Mucosa of rectum (tissue), 2 donors: ENCODE data around the gene C10orf105.

Experiments used
- H3K27ac ChIP-seq, 2 donors: one replicate each; pipeline ENCODE4 v1.7.0; 2013; ENCODE audit warnings: inconsistent platforms in 2 of 2, low read depth in 2 of 2, low read length in 2 of 2
- H3K27me3 ChIP-seq, 2 donors: one replicate each; pipeline ENCODE4 v1.7.0; 2013; ENCODE audit warnings: low read length in 2 of 2; ENCODE audit not compliant: control insufficient read depth in 2 of 2, insufficient read depth in 2 of 2
- H3K36me3 ChIP-seq, 2 donors: one replicate each; pipeline ENCODE4 v1.7.0; 2013; ENCODE audit warnings: low read length in 2 of 2; ENCODE audit not compliant: control insufficient read depth in 2 of 2, insufficient read depth in 2 of 2
- H3K4me1 ChIP-seq, 2 donors: one replicate each; pipeline ENCODE4 v1.7.0; 2013; ENCODE audit warnings: low read length in 2 of 2, mild to moderate bottlenecking in 1 of 2; ENCODE audit not compliant: control insufficient read depth in 2 of 2, insufficient read depth in 2 of 2
- H3K4me3 ChIP-seq, 2 donors: one replicate each; pipeline ENCODE4 v1.7.0; 2013; ENCODE audit warnings: low read length in 2 of 2
- H3K9ac ChIP-seq, 2 donors: one replicate each; pipeline ENCODE4 v1.7.0; 2013; ENCODE audit warnings: low read length in 2 of 2, low read depth in 1 of 2, mild to moderate bottlenecking in 1 of 2
- H3K9me3 ChIP-seq, 2 donors: one replicate each; pipeline ENCODE4 v1.7.0; 2013; ENCODE audit warnings: low read length in 2 of 2; ENCODE audit not compliant: control insufficient read depth in 2 of 2
- donor health status: healthy.
- donor health status: Normal muscosa, but diverticular disease.

The C10orf105 gene

DNA sequence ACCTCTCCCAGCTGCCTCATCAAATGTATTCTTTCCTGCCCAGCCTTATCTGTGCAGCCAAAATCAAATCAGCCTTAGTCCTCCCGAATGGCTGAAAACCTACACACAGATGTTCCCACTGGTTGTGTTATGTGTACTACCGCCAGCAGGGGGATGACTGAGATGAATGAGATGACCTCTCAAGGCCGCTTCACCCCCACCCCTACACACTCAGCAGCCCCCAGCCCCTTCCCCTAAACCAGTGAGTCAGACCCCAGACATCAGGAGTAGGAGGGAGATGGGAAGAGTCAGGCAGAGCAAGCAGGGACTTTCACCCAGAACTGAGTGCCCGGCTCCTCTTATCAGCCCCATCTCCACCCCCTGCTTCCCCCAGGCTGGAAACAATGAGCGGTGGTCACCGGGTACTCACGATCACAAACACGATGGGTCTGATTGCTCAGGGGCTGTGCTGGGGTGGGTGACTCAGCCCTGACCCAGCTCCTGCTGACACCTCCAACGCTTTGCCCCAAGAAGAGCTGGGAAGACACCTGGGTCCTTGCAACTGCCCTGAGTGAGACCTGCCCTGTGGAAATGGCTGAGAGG is 6.5 kb upstream of the C10orf105 start:
- Histone ChIP-seq H3K4me3 (no peak overlapping the region), H3K9ac (peak overlapping the region; percentile 5 to 29), H3K27me3 (no peaks in the 10 kb centered on the region), H3K36me3 (no peaks in the 10 kb centered on the region), H3K4me1 (peaks cover 44% of the 10 kb centered on the region in 2 donors), H3K27ac (peak overlapping the region; percentile 95 to 98), H3K9me3 (no peaks in the 10 kb centered on the region)

DNA sequence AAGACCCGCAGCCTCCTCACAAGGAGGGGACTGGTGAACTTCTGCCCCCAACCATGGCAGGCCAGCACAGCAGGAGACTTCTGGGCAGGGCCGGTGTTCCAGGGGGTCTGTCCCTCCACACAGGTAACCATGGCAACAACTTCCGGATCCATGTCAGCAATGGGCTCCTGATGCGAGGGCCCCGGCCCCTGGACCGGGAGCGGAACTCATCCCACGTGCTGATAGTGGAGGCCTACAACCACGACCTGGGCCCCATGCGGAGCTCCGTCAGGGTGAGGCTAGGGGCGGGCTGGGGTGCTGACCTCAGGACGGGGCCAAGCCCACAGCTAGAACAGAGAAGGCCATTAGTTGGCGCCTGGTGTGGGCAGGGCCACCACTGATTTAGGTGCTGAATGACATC is 5.7 kb upstream of the C10orf105 start:
- Histone ChIP-seq H3K9me3 (no peaks in the 10 kb centered on the region), H3K27ac (peak overlapping the region in 1 of 2 donors; percentile 98), H3K4me1 (peaks cover 40% of the 10 kb centered on the region in 2 donors)

DNA sequence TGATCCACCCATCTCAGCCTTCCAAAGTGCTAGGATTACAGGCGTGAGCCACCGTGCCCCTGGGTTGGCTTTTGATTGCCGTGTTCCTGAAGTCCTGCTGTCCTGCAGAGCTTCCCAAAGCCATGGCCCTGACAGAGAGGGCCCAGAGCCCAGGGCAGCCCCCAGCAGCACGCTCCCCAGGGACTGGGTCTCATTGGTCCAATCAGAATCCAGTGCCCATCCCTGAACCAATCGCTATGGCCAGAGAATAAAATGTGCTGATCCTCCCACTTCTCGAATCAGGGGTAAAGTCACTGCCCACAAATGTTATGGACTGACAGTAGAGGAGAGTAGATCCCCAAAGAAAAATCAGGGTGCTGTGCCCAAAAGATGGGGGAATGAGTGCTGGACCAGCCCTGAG is 5.0 kb upstream of the C10orf105 start:
- H3K4me3 ChIP-seq = no peak overlapping the region
- no peak overlapping the region for H3K9ac ChIP-seq
- H3K36me3 ChIP-seq = no peaks in the 10 kb centered on the region
- H3K27ac ChIP-seq = no peak overlapping the region
- H3K9me3 ChIP-seq = no peaks in the 10 kb centered on the region
- H3K4me1 ChIP-seq = peaks cover 37 to 38% of the 10 kb centered on the region in 2 donors
- no peaks in the 10 kb centered on the region for H3K27me3 ChIP-seq

More for the DNA sequence above, 5.7 kb upstream of the C10orf105 start:
- H3K36me3 ChIP-seq = no peaks in the 10 kb centered on the region
- H3K4me3 ChIP-seq = no peak overlapping the region
- no peaks in the 10 kb centered on the region for H3K27me3 ChIP-seq
- H3K9ac ChIP-seq = no peak overlapping the region

DNA sequence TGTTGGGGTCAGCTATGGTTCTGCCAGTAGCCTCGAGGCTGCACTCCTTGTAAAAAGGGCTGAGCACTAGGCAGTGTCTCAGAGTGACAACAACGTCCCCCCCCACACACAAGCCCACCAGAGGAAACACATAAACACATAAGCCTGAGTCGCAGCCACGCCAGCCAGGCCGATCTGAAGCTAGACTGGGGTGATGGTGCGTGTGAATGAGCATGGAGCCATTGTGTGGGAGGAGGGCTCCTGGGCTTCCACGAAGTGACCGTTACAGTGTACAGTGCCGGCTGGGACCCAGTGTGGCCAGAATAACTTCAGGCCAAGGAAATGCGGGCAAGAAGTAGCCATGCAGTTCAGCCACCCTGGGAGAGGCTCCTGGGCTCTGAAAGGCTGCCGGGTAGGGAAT is 3.7 kb upstream of the C10orf105 start:
- Histone ChIP-seq H3K4me3 (no peak overlapping the region), H3K27ac (no peak overlapping the region), H3K27me3 (no peaks in the 10 kb centered on the region), H3K36me3 (no peaks in the 10 kb centered on the region), H3K9me3 (no peaks in the 10 kb centered on the region), H3K4me1 (peaks cover 25 to 28% of the 10 kb centered on the region in 2 donors), H3K9ac (no peak overlapping the region)

DNA sequence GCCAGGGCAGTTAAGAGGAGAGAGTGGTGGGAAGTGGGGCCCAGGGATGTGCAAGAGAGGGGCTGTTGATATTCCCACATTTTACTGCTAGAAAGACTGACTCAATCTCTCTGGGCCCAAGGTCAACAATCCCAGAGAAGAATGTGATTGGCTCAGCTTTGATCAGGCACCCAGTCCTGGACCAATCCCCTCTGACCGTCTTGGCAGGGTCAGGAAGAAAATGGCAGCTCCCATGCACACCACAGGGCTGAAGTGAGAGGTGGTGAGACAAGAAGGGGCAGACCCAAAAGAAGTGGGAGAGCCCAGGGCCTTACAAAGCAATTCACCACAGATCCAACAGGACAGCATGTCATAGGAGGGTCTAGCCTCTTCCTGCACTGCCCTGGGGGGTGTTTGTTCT is 3.3 kb upstream of the C10orf105 start:
- H3K9ac ChIP-seq = no peak overlapping the region
- H3K9me3 ChIP-seq = no peaks in the 10 kb centered on the region
- no peak overlapping the region for H3K4me3 ChIP-seq
- H3K36me3 ChIP-seq = no peaks in the 10 kb centered on the region
- no peak overlapping the region for H3K27ac ChIP-seq
- H3K4me1 ChIP-seq = peaks cover 21 to 23% of the 10 kb centered on the region in 2 donors
- H3K27me3 ChIP-seq = no peaks in the 10 kb centered on the region

DNA sequence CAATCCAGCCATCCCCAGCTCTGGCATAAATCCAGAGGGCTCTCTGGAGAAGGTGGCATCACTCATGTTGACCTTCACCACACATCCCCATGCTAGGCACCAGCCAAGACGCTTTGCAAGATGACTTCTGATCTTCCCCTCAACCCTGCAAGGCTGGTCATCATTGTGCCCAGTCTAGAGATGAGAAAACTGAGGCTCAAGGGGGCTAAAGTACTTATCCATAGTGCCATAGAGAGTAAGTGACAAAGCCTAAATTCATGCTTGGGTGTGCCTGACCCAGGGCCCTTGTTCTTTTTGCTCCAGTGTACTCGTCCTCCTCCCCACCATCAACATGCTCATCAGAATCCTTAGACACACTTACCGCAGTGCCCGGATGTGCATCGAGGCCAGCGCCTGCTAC is 1.7 kb upstream of the C10orf105 start:
- H3K4me1 ChIP-seq = peaks cover 6 to 8% of the 10 kb centered on the region in 2 donors
- H3K9ac ChIP-seq = no peak overlapping the region
- no peaks in the 10 kb centered on the region for H3K27me3 ChIP-seq
- no peaks in the 10 kb centered on the region for H3K36me3 ChIP-seq
- H3K9me3 ChIP-seq = no peaks in the 10 kb centered on the region
- H3K27ac ChIP-seq = no peak overlapping the region
- H3K4me3 ChIP-seq = no peak overlapping the region

DNA sequence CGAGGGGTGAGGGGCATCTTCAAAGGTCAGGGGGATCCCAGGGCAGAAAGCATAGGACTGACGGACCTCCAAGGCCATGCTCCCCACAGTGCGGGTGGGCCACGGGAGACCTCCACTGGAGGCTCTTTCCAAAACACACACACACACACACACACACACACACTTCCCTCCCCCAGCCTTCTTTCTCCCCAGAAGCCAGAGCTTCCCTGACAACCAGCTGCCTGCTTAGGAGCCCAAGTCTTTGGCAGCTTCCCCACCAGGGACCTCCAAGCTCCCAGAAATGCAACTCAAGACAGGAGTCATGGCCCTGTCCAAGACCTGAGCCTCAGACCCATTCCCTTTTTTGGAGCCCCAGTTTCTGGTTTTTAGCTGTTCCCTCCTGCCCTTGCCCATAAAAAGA is 710 bp upstream of the C10orf105 start:
- Histone ChIP-seq H3K9ac (no peak overlapping the region), H3K4me1 (peaks cover 0 to 4% of the 10 kb centered on the region in 2 donors), H3K36me3 (no peaks in the 10 kb centered on the region), H3K4me3 (no peak overlapping the region), H3K27ac (no peak overlapping the region), H3K9me3 (no peaks in the 10 kb centered on the region), H3K27me3 (no peaks in the 10 kb centered on the region)

DNA sequence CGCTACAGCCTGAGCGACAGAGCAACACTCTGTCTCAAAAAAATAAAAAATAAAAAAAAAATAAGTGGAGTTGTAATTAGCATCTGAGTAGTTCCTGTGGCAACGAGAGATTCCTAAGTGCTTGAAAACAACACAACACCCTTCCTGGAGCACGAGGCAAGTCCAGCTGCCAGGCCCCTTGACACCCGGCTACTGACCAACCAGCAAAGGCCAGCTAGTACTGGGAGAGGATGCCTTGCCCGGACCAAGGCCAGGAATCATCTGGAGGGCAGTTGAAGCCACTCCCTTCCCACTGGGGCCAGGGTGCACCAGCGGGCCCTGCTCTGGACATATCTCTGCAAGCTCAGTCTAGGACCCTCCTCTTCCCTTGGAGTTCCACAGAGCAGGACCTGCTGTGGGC is 536 bp downstream of the C10orf105 start:
- no peaks in the 10 kb centered on the region for H3K36me3 ChIP-seq
- H3K27ac ChIP-seq = peak overlapping the region in 1 of 2 donors; percentile 9
- no peak overlapping the region for H3K9ac ChIP-seq
- no peaks in the 10 kb centered on the region for H3K27me3 ChIP-seq
- peaks cover 7 to 15% of the 10 kb centered on the region in 2 donors for H3K4me1 ChIP-seq
- H3K9me3 ChIP-seq = no peaks in the 10 kb centered on the region
- no peak overlapping the region for H3K4me3 ChIP-seq

DNA sequence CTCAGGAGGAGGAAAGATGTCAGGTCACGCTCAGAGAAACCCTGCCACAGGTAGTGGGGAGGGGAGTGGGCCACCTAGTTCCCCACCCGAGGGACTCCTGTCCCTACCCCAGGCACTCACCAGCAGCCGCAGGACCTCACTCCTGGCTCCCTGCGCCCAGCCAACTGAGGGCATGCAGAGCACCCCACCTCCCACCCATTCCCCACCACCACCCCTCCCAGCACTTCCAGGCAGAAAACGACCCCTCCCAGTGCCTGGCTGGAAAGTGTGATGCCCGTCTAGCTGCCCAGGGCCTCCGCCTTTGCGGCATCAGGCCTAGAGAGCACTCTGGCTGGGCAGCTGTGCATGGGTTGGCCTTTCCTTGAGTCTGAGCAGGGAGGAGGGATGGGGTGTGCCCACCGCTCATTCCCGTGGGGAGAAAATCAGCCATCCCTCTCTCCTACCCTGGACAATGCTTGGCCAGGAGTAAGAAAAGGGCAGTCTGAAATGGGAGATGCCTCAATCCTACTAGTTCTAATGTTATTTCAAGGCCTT is 1.3 kb downstream of the C10orf105 start:
- Histone ChIP-seq H3K27ac (no peak overlapping the region), H3K9me3 (no peaks in the 10 kb centered on the region), H3K9ac (no peak overlapping the region), H3K4me1 (peaks cover 14 to 23% of the 10 kb centered on the region in 2 donors), H3K36me3 (no peaks in the 10 kb centered on the region), H3K27me3 (no peaks in the 10 kb centered on the region), H3K4me3 (no peak overlapping the region)

DNA sequence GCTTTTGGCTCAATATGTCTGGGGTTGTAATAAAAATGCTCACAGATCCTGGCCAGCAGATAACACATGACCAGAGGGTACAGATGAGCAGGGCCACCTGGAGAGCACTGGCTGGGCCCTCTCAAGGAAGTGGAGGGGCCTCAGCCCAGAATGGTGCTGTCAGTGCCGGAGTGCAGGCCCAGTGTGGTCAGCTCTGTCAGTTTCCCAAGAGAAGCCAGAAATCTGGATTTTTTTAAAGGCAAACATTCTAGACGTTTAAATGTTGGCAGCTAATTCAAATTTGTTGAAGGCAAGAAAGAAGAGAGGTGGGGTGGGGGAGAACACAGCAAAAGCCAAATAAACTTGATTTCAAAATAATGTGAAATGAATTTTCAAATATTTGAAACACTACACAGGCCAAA is 2.0 kb downstream of the C10orf105 start:
- Histone ChIP-seq H3K36me3 (no peaks in the 10 kb centered on the region), H3K27me3 (no peaks in the 10 kb centered on the region), H3K27ac (no peak overlapping the region), H3K9me3 (no peaks in the 10 kb centered on the region), H3K4me3 (no peak overlapping the region), H3K4me1 (peaks cover 16 to 28% of the 10 kb centered on the region in 2 donors), H3K9ac (no peak overlapping the region)
